ENCODE measurements around the gene EPC2. TPM values are rescaled to one million over a fixed set of nuclear protein-coding genes. Genes with fewer than 3 reads are reported as not detected.

The EPC2 gene
- total and polyA plus RNA-seq, 2 experiments from 2014 or later, result 4.2 to 20.0 TPM

GRCh38 chr2:148742373-148742772, 97.8 kb downstream of the EPC2 start:
- Histone ChIP-seq H2AFZ (no peak overlapping the region), H3F3A (ENCODE audit: insufficient read depth) (no peaks in the 10 kb centered on the region; the same call in 1 of the 2 replicates), H3K9me3 (ENCODE audit: low read depth) (no peaks in the 10 kb centered on the region), H3K4me2 (ENCODE audit: unreplicated experiment) (no peak overlapping the region), H3K9me2 (ENCODE audit: insufficient read depth) (no peaks in the 10 kb centered on the region), H3K36me3 (ENCODE audit: low read depth) (no peaks in the 10 kb centered on the region), H3K9ac (no peak overlapping the region), H3K27me3 (replicated peaks; ENCODE audit: insufficient read depth) (no peaks in the 10 kb centered on the region), H3K79me2 (ENCODE audit: insufficient read depth) (peaks cover 93% of the 10 kb centered on the region), H3K27ac (no peak overlapping the region), H4K20me1 (ENCODE audit: insufficient read depth) (no peaks in the 10 kb centered on the region), H3K4me1 (ENCODE audit: insufficient read depth) (0 out of 2 replicates have a peak, but pooled peaks cover 6% of the 10 kb centered on the region), H3K4me3 (no peak overlapping the region)
- WGBS, 2 experiments (ENCODE audit: low coverage in 1 of 2, low lambda C conversion rate in 2 of 2, missing lambda C conversion rate in 2 of 2), result 98 to 99% methylated on average over 4 of the region's 4 CpGs
- DNase-seq, result no peak
- no peak for TF ChIP-seq EZH2 (IDR thresholded peaks at IDR 0.05; ENCODE audit: insufficient read depth, poor library complexity, severe bottlenecking)
- no peak for TF ChIP-seq EZH2phosphoT487 (IDR thresholded peaks at IDR 0.05; ENCODE audit: insufficient read depth, low read depth)
- in situ Hi-C loops (cut with MboI), result no loop called here

GRCh38 chr2:148745151-148745851, 100.8 kb downstream of the EPC2 start:
- DNase-seq, result peak; percentile 36
- no peak overlapping the region for H3K27ac ChIP-seq
- H3K27me3 ChIP-seq (replicated peaks; ENCODE audit: insufficient read depth), result no peaks in the 10 kb centered on the region
- TF ChIP-seq EZH2phosphoT487 (IDR thresholded peaks at IDR 0.05; ENCODE audit: insufficient read depth, low read depth) (no peak), EZH2 (IDR thresholded peaks at IDR 0.05; ENCODE audit: insufficient read depth, poor library complexity, severe bottlenecking) (no peak)
- H4K20me1 ChIP-seq (ENCODE audit: insufficient read depth), result no peaks in the 10 kb centered on the region
- H3K4me1 ChIP-seq (ENCODE audit: insufficient read depth), result 0 out of 2 replicates have a peak, but pooled peaks cover 6% of the 10 kb centered on the region
- no peaks in the 10 kb centered on the region for H3K9me2 ChIP-seq (ENCODE audit: insufficient read depth)
- H3K79me2 ChIP-seq (ENCODE audit: insufficient read depth), result peaks cover 89% of the 10 kb centered on the region
- H3K9me3 ChIP-seq (ENCODE audit: low read depth), result no peaks in the 10 kb centered on the region
- no peak overlapping the region for H3K4me3 ChIP-seq
- no peak overlapping the region for H2AFZ ChIP-seq
- H3K36me3 ChIP-seq (ENCODE audit: low read depth), result no peaks in the 10 kb centered on the region
- WGBS, 2 experiments (ENCODE audit: low coverage in 1 of 2, low lambda C conversion rate in 2 of 2, missing lambda C conversion rate in 2 of 2), result 66 to 70% methylated on average over 3 of the region's 3 CpGs
- H3K4me2 ChIP-seq (ENCODE audit: unreplicated experiment), result no peak overlapping the region
- in situ Hi-C loops (cut with MboI), result no loop called here
- H3F3A ChIP-seq (ENCODE audit: insufficient read depth), result no peaks in the 10 kb centered on the region; the same call in 1 of the 2 replicates
- no peak overlapping the region for H3K9ac ChIP-seq

GRCh38 chr2:148746973-148747372, 102.4 kb downstream of the EPC2 start:
- Histone ChIP-seq H3K9me2 (ENCODE audit: insufficient read depth) (no peaks in the 10 kb centered on the region), H3K27ac (no peak overlapping the region), H3K27me3 (replicated peaks; ENCODE audit: insufficient read depth) (no peaks in the 10 kb centered on the region), H3K4me3 (no peak overlapping the region), H3K36me3 (ENCODE audit: low read depth) (no peaks in the 10 kb centered on the region), H3K9ac (no peak overlapping the region), H3K9me3 (ENCODE audit: low read depth) (no peaks in the 10 kb centered on the region), H2AFZ (no peak overlapping the region), H3K79me2 (ENCODE audit: insufficient read depth) (peaks cover 86% of the 10 kb centered on the region), H3F3A (ENCODE audit: insufficient read depth) (no peaks in the 10 kb centered on the region; the same call in 1 of the 2 replicates), H3K4me1 (ENCODE audit: insufficient read depth) (0 out of 2 replicates have a peak, but pooled peaks cover 6% of the 10 kb centered on the region), H4K20me1 (ENCODE audit: insufficient read depth) (no peaks in the 10 kb centered on the region), H3K4me2 (ENCODE audit: unreplicated experiment) (no peak overlapping the region)
- in situ Hi-C loops (cut with MboI), result no loop called here
- 4 to 5% methylated on average over 1 of the region's 1 CpG for WGBS, 2 experiments (ENCODE audit: low coverage in 1 of 2, low lambda C conversion rate in 2 of 2, missing lambda C conversion rate in 2 of 2)
- no peak for TF ChIP-seq EZH2 (IDR thresholded peaks at IDR 0.05; ENCODE audit: insufficient read depth, poor library complexity, severe bottlenecking)
- no peak for TF ChIP-seq EZH2phosphoT487 (IDR thresholded peaks at IDR 0.05; ENCODE audit: insufficient read depth, low read depth)
- no peak for DNase-seq

DNA sequence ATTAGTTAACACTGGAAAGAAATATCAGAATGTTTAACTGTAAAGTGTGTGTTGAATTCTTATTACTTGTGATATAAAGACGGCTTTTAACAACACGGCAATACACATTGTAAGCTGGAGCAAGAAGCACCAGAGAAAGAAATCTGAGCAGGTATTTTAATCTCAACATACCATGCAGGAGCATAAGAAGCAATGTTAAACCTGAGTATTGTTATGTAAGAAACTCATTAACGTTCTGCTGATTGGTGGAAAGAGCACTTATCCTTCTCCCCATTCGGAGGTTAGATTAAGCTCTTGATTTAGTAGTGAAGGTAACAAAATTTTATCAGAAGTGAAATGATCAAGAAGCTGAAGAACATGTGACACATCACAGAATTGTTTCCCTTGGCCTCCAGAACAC, 107.4 kb downstream of the EPC2 start:
- in situ Hi-C loops (cut with MboI), result no loop called here
- Histone ChIP-seq H3K27me3 (replicated peaks; ENCODE audit: insufficient read depth) (no peaks in the 10 kb centered on the region), H3K9ac (no peak overlapping the region), H3K36me3 (ENCODE audit: low read depth) (no peaks in the 10 kb centered on the region), H3K9me3 (ENCODE audit: low read depth) (no peaks in the 10 kb centered on the region), H2AFZ (no peak overlapping the region), H3K9me2 (ENCODE audit: insufficient read depth) (no peaks in the 10 kb centered on the region), H3K79me2 (ENCODE audit: insufficient read depth) (peaks cover 48% of the 10 kb centered on the region), H3K27ac (no peak overlapping the region), H3K4me1 (ENCODE audit: insufficient read depth) (peaks cover 12% of the 10 kb centered on the region), H4K20me1 (ENCODE audit: insufficient read depth) (no peaks in the 10 kb centered on the region), H3F3A (ENCODE audit: insufficient read depth) (peaks cover 16% of the 10 kb centered on the region), H3K4me2 (ENCODE audit: unreplicated experiment) (no peak overlapping the region), H3K4me3 (no peak overlapping the region)
- no peak for DNase-seq
- 87 to 88% methylated on average over 4 of the region's 4 CpGs for WGBS, 2 experiments (ENCODE audit: low coverage in 1 of 2, low lambda C conversion rate in 2 of 2, missing lambda C conversion rate in 2 of 2)
- TF ChIP-seq EZH2 (IDR thresholded peaks at IDR 0.05; ENCODE audit: insufficient read depth, poor library complexity, severe bottlenecking) (no peak), EZH2phosphoT487 (IDR thresholded peaks at IDR 0.05; ENCODE audit: insufficient read depth, low read depth) (no peak)

All from GM23248 (cell line).